Ishikawa (cell line): ENCODE data around the gene RAC2.

Experiments
- CEBPB ChIP-seq: IDR thresholded peaks from 2 replicates; pipeline ENCODE4 v1.6.1; 2012
- CREB1 ChIP-seq: IDR thresholded peaks from 2 replicates; pipeline ENCODE4 v1.6.1; 2012; ENCODE audit warnings: low read depth
- EGR1 ChIP-seq: IDR thresholded peaks from 2 replicates; pipeline ENCODE4 v1.6.1; 2012
- EP300 ChIP-seq: IDR thresholded peaks from 2 replicates; pipeline ENCODE4 v1.6.1; 2012; ENCODE audit warnings: borderline replicate concordance
- MAX ChIP-seq: IDR thresholded peaks from 2 replicates; pipeline ENCODE4 v1.6.1; 2012
- NFIC ChIP-seq: IDR thresholded peaks from 2 replicates; pipeline ENCODE4 v1.6.1; 2012
- RAD21 ChIP-seq: IDR thresholded peaks from 2 replicates; pipeline ENCODE4 v1.6.1; 2012; ENCODE audit warnings: low read depth
- REST ChIP-seq: IDR thresholded peaks from 2 replicates; pipeline ENCODE4 v1.6.1; 2012; ENCODE audit warnings: low read depth, mild to moderate bottlenecking
- TAF1 ChIP-seq: IDR thresholded peaks from 2 replicates; pipeline ENCODE4 v1.6.1; 2012; ENCODE audit warnings: low read depth, mild to moderate bottlenecking
- TCF12 ChIP-seq: IDR thresholded peaks from 2 replicates; pipeline ENCODE4 v1.6.1; 2012; ENCODE audit warnings: low read depth
- TEAD4 ChIP-seq: IDR thresholded peaks from 2 replicates; pipeline ENCODE4 v1.6.1; 2012
- USF1 ChIP-seq: IDR thresholded peaks from 2 replicates; pipeline ENCODE4 v1.6.1; 2012
- YY1 ChIP-seq: IDR thresholded peaks from 2 replicates; pipeline ENCODE4 v1.6.1; 2012; ENCODE audit warnings: low read depth

GRCh38 chr22:37263966-37264887 is 20.2 kb upstream of the RAC2 start:
- TF ChIP-seq YY1 (no peak), TAF1 (no peak), CEBPB (no peak), MAX (no peak), USF1 (no peak), EP300 (no peak), RAD21 (no peak), EGR1 (no peak), REST (no peak), NFIC (no peak), TCF12 (no peak), TEAD4 (no peak), CREB1 (no peak)
